HG03354 (cell line): ENCODE results near the gene NOB1.

Experiments
- ATAC-seq: cut with Tn5 transposase; IDR thresholded peaks from one replicate; pipeline ENCODE4 v1.9.1; 2021; ENCODE audit warnings: mild to moderate bottlenecking; ENCODE audit not compliant: unreplicated experiment, poor library complexity, severe bottlenecking

Gene NOB1

GRCh38 chr16:69698404-69698803, 56.3 kb downstream of the NOB1 start:
- ATAC-seq: no peak

- no peak for ATAC-seq
Observed at GRCh38 chr16:69693916-69694315, 60.8 kb downstream of the NOB1 start.

GRCh38 chr16:69691980-69692911, 62.5 kb downstream of the NOB1 start:
- no peak for ATAC-seq
